8988T (cell line): ENCODE results near the gene RGS19.
A peak's percentile ranks its signal among the peaks of the same experiment; 100 is the strongest.
"Not testable (repeated sequence)": the region's sequence is repeated elsewhere in the genome, so short reads cannot be mapped to it uniquely, and the experiment has no call there.

Experiments used
- DNase-seq: peaks from one replicate; pipeline ENCODE4 v3.0.0; 2011

The RGS19 gene

DNA sequence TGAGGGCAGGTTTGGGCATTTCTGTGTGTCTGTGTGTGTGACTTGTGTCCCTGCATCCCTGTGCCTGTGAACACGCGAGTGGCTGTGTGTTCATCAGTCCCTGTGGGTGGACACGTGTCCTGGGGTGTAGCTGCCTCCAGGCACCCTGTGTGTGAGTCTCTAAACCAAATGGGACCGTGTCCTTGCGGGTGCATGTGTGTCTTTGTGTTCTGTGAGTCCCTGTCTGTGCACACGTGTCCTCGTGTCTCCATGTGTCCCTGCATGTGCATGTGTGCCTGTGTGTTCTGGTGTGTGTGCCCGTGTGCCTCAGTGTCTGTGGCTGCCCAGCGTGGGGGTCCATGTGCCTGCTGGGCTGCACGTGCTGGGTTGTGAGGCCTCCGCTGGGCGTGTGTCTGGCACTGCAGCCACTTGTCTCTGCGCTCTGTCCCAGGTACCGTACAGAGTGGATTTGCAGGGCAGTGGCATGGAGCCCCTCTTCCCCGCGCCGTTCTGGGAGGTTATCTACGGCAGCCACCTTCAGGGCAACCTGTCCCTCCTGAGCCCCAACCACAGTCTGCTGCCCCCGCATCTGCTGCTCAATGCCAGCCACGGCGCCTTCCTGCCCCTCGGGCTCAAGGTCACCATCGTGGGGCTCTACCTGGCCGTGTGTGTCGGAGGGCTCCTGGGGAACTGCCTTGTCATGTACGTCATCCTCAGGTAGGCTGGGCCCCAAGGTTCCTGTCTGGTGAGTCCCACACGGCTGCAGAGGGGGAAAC is 13.1 kb upstream of the RGS19 start:
- DNase-seq: no peak

DNA sequence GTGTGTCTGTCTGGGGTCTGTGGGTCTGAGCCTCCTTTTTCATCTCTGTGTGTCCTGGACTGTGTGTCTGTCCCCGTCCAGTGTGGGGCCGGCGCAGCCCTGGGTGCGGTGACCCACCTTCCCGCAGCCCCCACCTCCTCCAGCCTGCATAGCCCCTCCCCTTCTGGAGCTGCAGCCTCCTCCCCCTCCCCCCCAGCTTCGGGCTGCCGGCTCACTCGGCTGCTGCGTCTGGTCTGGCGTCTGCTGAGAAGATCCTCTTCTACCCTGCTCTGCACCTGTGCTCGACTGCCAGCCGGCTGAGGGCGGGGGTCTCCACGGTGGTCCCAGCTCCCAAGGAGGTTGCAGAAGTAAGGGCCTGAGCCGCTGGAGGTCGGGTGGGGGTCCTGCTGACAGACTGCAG is 12.5 kb upstream of the RGS19 start:
- DNase-seq: no peak

DNA sequence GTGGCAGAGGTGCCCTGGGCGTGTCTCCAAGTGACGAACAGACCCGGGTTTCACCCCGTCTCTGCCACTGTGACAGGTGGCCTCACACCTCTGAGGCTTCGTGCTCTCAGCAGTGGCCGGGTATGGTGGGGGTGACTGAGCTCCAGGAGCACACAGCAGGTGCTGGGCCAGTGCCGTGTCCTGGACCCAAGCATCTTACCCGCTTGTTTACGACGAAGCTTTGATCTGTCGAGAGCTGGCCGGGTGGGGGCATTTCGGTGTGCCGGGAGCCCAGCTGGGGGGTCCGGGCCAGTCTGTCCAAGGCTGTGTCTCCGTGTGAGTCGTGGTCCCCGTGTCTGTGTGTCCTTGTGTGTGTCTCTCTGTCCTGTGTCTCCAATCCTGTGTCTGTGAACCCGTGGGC is 12.0 kb upstream of the RGS19 start:
- no peak for DNase-seq

DNA sequence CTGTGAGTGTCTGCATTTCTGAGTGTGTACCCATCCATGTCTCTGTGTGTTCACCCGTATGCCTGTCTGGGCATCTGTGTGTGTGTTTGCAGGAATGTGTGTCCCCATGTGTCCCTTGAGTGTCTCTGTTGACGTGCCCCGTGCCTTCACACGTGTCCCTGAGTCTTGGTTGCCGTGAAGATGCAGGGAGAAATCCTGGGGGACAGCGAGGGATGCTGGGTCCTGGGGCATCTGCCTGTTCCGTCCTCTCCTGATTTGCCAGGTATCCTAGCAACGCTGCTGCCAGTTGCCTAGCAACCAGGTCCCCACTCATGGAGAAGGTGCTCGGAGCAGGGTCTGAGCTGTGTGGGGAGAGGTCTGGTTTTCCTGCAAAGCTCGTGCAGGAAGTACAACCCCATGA is 10.8 kb upstream of the RGS19 start:
- DNase-seq: no peak

DNA sequence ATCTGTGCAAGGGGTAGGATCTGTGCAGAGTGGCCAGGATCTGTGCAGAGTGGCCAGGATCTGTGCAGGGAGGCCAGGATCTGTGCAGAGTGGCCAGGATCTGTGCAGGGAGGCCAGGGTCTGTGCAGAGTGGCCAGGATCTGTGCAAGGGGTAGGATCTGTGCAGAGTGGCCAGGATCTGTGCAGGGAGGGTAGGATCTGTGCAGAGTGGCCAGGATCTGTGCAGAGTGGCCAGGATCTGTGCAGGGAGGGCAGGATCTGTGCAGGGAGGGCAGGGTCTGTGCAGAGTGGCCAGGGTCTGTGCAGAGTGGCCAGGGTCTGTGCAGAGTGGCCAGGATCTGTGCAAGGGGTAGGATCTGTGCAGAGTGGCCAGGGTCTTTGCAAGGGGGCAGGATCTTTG is 9.3 kb upstream of the RGS19 start:
- not testable (repeated sequence) for DNase-seq

DNA sequence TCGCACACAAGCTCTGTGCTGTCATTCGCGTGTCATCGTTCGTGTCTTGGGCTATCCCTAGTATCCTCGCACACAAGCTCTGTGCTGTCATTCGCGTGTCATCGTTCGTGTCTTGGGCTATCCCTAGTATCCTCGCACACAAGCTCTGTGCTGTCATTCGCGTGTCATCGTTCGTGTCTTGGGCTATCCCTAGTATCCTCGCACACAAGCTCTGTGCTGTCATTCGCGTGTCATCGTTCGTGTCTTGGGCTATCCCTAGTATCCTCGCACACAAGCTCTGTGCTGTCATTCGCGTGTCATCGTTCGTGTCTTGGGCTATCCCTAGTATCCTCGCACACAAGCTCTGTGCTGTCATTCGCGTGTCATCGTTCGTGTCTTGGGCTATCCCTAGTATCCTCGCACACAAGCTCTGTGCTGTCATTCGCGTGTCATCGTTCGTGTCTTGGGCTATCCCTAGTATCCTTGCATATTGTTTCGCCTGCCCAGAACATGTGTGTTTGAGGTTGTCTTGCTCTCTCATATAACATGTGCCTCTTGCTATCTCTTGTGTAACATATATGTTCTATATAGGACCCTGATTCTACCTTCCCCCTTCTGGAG is 8.0 kb upstream of the RGS19 start:
- not testable (repeated sequence) for DNase-seq

DNA sequence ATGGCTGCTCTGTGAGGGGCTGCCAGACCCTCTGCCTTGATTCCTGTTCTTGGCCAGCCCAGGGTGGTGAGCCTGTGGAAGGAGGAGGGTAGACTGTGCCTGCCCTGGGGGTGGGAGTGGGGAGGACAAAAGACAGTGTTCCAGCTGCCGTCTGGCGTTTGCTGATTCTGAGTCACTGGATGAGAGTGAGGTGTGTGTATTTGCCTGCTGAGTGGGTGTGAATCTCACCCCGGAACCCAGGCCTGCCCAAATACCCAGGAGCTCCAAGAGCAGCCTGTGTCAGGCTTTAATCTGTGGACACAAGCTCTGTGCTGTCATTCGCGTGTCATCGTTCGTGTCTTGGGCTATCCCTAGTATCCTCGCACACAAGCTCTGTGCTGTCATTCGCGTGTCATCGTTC is 7.5 kb upstream of the RGS19 start:
- DNase-seq: no peak

DNA sequence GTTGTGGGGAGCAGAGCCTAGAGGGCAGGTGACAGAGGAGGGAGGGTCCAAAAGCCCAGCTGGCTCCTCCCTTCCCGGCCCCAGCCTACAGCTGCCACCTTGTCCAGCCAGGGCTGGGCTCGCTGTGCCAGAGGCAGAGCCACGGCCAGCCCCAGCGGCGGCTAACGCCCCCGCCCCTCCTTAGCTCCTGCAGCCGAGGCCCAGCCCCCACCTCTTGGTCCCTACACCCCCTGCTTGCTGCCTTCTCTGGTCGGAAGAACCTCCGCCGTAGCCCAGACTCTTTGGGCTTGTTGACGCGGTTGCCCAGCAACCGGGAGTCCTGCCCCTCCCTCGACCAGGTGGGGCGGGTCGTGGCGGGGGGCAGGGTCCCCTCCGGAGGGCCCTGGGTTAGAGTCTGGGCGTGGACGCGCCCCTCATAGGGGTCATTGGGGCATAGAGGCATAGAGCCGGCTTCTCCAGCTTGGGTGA is 5.4 kb upstream of the RGS19 start:
- no peak for DNase-seq

DNA sequence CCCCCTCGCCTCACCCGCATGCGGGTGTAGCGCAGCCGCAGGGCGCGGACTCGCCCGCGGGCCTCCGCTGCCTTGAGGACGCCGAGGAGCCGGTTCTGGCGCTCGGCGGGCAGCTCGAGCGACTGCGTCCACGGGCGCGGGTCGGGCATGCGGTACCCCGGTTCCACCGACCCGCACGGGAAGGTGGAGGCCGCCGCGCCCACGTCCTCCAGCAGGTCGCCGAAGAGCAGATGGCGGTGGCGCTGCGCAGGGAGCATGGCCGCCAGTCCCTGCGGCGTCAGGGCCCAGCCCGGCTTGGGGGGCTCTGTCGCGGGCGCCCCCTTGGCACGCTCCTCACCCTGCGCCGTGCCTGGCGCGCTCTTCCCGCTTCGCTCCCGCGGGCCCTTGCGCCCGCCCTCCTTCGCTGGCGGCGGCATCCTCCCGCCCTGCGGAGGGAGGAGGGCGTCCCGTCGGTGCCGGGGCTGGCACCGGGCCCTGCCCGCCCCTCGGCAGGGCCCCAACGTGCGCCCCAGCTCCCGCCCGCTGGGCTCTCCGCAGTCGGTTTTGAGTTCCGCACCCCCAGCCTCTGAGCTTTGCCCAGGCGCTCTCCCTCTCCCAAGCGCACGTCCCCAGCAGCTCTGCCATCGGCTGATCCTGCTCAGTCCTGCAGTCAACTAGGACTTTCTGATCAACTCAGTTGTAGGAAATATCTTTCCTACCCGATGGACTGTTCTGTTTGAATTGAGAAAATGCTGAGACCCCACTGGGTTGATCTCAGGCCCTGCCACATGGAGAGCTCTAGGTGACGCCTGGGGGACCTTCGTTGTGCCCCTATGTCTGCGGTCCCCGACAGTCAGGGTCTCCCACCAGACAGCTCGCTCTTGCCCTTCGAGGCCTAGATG is 4.7 kb upstream of the RGS19 start, which contains the start of gene LKAAEAR1:
Gene LKAAEAR1 (minus strand): TSS at position 595 of the 881 bp plus-strand sequence. CDS start 179 bp downstream, at position 416.
- DNase-seq: no peak

DNA sequence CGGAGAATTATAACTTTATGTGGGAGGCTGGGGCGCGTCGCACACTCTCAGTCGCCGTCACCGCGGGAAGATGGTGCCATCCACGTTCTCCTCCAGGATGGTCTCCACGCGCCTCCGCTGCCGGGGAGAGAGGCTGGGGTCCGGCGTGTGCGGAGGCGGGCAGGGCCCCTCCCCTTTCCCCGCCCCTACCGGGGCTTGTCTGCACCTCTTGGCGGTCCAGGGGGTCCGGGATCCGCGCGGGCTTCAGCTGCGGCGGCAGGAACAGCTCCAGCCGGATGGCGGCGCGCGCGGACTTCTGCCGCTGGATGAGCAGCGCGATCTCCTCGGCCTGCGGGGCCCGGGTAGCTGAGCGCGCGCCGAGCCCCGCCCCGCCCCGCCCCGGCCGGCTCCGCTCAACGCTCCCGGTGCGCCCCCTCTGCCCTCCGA is 4.1 kb upstream of the RGS19 start:
- peak; percentile 86 for DNase-seq

DNA sequence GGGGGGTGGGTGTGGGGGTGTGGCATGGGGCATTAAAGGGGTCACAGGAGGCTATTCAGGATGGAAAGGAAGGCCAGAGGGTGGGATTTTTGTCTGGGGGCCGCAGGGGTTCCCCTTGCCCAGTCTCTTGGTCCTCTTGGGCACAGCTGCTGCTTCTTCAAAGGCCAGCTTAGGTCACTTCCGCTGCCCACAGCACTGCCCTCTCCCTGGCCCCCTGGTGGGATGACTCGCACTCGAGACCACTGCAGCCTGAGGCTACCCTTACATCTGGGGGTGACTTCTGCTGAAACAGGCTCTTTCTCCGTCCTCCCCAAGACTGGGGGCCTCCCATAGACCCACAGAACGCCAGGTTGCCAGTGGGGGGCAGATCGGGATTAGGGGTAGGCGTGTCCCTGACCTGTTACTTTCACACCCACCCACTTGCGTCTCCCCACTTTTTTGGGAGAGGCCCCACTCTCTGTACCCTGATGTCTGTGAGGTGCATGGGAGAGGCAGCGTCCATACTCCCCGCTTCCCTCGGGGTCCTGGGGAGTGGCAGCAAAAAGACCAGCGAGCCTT is 3.6 kb upstream of the RGS19 start:
- no peak for DNase-seq

DNA sequence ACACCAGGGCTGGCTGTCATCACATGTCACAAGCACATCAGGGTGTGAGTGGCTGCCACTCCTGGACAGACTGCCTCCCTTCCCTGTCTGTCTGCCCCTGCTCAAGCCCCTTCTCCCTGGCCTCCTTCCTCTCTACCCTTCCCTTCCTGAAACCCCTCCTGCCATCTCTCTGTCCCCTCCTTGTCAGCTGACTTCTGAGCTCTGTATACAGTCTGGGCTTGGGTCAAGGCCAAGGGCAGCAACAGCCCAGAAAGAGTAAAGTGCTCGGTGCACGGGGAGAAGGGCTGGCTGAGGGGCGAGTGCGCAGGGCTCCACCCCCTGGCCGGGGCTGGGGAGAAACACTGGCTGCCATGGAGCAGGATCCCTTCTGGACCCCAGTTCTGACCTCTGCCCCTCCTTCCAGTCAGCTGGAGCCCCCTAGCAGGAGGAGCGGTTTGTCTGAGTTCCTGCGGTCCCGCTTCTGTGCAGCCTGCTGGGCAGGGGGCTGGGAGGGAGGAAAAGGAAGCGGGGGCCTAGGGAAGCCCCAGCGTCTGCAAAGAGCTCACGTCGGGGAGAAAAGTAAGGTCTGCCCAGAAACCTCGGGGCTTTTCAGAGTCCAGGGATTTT is 2.9 kb upstream of the RGS19 start:
- no peak for DNase-seq

DNA sequence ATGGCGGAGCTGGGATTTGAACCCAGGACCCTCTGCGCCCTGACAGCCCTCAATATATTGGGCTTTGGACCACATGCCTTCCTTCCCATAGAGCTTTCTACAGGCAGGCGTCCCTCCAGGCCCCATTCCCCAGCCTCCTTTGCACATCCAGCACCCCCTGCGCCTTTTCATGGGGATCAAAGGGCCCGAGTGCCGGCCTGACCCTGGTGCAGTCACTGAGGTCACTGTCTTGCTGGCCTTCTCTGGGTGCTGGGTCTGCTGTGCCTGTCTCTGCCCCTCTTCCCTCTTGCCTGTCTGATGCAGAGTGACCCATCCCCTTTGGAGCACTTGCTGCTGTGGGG is 2.3 kb upstream of the RGS19 start:
- DNase-seq: no peak

DNA sequence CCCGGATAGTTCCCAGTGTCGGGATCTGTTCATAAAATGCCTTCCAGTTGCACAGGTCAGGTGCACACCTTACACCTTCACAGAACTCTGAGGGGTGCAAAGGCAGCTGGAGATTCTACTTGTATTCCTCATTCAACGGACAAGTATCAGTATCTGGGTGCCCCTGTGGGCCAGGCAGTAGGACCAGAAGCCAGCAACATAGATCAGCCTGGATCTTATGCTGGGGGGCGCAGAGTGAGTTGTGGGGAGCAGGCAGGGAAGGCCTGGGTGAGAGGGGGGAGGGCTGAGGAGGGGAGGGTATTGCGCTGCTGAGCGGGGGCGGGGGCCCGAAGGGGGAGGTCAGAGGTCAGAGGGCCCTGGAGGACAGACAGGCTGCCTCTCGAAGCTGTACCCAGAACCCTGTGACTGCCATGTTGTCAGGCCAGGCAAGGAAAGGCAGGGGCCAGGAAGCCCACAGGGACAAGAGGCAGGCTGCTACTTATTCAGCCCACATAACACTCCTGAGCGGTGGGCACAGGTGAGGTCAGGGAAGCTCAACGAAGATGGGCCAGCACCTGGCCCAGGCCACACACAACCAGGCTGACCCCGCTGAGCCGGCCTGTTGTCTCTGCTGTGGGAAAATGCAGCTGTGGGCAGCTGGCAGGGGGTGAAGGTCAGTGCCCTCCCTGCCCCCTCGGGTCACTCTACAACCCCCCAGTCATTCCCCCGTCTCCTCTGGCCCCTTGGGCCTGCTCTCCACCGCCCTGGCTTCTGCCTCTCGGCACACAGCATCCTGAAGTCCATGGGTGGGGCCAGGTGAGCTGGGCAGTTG is 1.7 kb upstream of the RGS19 start:
- no peak for DNase-seq

DNA sequence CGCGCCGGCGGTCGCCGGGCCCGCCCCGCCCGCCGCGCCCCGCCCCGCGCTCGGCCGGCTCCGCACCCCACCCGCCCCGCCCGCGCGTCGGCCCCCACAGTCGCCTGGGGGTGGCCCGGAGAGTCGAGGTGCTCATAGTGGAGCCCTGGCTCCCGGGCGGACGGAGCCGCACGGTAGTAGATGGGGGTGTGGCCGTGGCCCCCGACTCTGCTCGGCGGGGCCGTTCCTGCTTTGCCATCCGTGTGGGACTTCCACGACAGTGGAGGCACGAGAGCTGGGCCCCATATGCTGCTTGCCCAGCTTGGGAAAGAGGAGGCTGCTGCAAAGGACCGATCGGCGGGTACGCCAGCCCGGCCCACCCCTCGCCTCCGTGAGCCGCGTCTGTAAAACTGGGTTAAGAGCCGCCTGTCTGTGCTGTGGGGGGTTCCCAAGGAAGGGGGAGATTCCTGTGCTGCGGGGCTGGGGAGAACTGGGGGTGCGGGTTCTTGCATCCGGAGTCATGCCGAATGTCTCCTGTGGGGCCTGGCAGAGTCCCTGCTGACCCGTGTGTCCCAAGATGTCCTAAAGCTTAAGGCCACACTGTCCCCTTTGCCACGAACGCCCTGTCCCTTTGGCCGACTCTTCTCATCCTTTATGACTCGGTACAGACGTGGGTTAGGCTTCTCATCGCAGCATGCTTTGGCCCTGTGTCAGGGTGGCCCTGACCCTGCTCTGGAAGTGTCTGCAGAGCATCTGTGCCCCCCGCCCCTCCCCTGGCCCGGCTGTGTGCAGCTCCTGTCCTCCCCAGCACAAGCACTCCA is 895 bp upstream of the RGS19 start, which contains the start of gene OPRL1:
Gene OPRL1 (plus strand): TSS at position 70 of the 800 bp plus-strand sequence. CDS start 12,639 bp downstream, outside the sequence.
- DNase-seq: no peak

DNA sequence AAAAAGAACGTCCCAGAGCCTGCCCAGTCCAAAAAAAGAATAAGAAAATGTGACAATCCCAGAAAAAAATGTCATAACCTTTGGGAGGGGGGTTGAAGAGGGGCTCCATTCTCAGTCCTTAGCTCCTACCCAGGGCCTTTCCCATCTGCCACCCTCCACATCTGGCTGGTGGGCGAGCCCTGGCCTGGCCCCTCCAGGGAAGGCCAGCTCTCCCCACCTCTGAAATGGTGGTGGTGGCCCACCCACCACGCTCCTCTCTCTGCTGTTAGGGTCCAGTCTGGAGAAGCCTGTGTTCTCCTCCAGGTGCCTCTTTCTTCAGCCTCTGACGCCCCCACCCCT is 415 bp downstream of the RGS19 start:
- no peak for DNase-seq

DNA sequence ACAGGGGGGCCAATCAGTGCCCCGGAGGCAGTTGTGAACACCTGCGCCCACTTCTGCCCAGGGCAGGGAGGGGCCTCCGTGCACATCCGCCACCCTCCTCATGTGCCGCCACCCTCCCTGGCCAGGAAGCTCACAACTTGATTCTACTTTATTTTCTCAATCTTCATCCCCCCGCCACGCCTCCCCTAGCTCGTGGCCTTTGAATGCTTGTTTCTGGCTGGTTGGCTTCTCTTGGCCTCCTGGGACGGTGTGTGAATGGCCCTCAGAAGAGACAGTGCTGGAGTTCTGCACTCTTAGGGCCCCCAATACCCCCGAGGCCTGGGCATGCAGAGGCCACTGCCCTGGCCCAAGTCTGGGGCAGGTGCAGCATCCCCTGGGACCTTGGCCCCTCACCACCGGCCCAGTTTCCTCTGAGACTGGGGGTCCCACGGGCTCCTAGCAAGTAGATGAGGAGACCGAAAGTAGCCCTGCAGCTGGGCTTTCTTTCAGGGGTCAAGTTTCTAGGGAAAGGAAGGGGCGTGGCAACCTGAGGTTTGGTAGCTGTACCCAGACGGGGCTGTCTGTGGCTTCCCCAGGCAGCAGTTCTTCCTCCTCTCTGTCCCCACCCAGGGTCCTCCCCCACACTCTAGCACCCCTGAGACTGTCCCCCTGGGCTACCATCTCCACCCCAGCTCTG is 1.3 kb downstream of the RGS19 start:
- no peak for DNase-seq

DNA sequence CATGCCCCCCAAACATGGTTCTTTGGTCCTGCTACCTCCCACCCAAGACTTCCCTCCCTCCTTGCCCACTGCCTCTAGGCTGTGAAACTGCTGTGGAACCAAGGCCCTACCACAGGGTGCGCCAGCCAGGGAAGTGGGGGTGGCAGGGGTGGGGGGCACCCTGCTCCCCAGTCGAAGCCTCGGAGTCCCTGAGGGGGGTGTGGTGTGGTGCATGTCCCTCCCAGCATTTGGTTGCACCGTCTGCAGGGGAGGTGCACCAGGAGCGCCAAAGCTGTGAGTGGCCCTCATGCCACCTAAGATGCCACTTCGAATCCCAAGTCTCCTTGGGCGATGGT is 1.8 kb downstream of the RGS19 start:
- no peak for DNase-seq

DNA sequence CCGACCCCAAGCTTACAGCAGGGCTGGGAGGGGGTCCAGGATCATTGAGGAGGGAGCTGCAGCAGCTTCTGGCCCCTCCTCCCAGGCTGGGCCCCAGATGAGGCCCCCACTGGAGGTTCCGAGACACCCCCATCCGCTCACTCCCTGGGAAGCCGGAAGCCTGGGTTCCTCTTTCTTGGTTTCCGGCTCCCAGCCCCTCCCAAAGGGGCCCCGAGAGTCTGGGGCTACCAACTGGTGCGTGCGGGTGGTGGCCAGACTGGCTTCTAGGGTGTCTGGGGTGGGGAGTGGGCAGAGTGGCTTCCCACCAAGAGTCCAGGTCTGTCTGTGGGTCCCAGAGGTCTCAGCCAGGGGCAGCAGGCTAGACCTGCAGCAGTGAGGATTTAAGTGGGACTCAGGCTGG is 2.2 kb downstream of the RGS19 start:
- no peak for DNase-seq
